ENCODE data around the gene HYDIN. TPM values are rescaled to one million over a fixed set of nuclear protein-coding genes. Genes with fewer than 3 reads are reported as not detected.

Gene HYDIN
- total RNA-seq, 1 donor from 2014 or later: 18.7 TPM

GRCh38 chr16:70788668-70789594, 441.6 kb downstream of the HYDIN start:
- peak; percentile 63 for DNase-seq (ENCODE audit: low read depth)

GRCh38 chr16:70786020-70786755, 444.3 kb downstream of the HYDIN start:
- DNase-seq (ENCODE audit: low read depth): no peak

GRCh38 chr16:70784692-70785555, 445.6 kb downstream of the HYDIN start:
- no peak for DNase-seq (ENCODE audit: low read depth)

- no peak for DNase-seq (ENCODE audit: low read depth)
These were observed 448.3 kb downstream of the HYDIN start for GRCh38 chr16:70782237-70782636.

- no peak for DNase-seq (ENCODE audit: low read depth)
These were observed 448.7 kb downstream of the HYDIN start for GRCh38 chr16:70781800-70782199.

GRCh38 chr16:70780546-70780945, 450.0 kb downstream of the HYDIN start:
- no peak for DNase-seq (ENCODE audit: low read depth)

- DNase-seq (ENCODE audit: low read depth): no peak
These were observed 451.2 kb downstream of the HYDIN start for GRCh38 chr16:70779361-70779760.

- peak; percentile 77 for DNase-seq (ENCODE audit: low read depth)
These were observed 451.6 kb downstream of the HYDIN start for GRCh38 chr16:70778901-70779309.

- no peak for DNase-seq (ENCODE audit: low read depth)
These were observed 452.5 kb downstream of the HYDIN start for GRCh38 chr16:70777973-70778406.

- no peak for DNase-seq (ENCODE audit: low read depth)
These were observed 453.0 kb downstream of the HYDIN start for GRCh38 chr16:70777496-70777895.

- no peak for DNase-seq (ENCODE audit: low read depth)
These were observed 455.1 kb downstream of the HYDIN start for GRCh38 chr16:70775399-70775798.

- peak; percentile 77 for DNase-seq (ENCODE audit: low read depth)
These were observed 456.3 kb downstream of the HYDIN start for GRCh38 chr16:70774261-70774660.

- DNase-seq (ENCODE audit: low read depth): no peak
These were observed 458.0 kb downstream of the HYDIN start for GRCh38 chr16:70772493-70772892.

GRCh38 chr16:70770626-70771552, 459.6 kb downstream of the HYDIN start:
- peak; percentile 36 for DNase-seq (ENCODE audit: low read depth)

- no peak for DNase-seq (ENCODE audit: low read depth)
These were observed 460.3 kb downstream of the HYDIN start for GRCh38 chr16:70770291-70770625.

GRCh38 chr16:70769761-70770160, 460.8 kb downstream of the HYDIN start:
- no peak for DNase-seq (ENCODE audit: low read depth)

GRCh38 chr16:70769131-70769530, 461.4 kb downstream of the HYDIN start:
- DNase-seq (ENCODE audit: low read depth): no peak

- DNase-seq (ENCODE audit: low read depth): no peak
These were observed 462.3 kb downstream of the HYDIN start for GRCh38 chr16:70768203-70768580.

- peak; percentile 77 for DNase-seq (ENCODE audit: low read depth)
These were observed 462.9 kb downstream of the HYDIN start for GRCh38 chr16:70767377-70768202.

GRCh38 chr16:70766658-70767057, 463.9 kb downstream of the HYDIN start:
- no peak for DNase-seq (ENCODE audit: low read depth)

All from renal cortical epithelial cell (primary cell).